Keratinocyte (primary cell): ENCODE data around the gene CCND1. TPM values are rescaled to one million over a fixed set of nuclear protein-coding genes. Genes with fewer than 3 reads are reported as not detected.
"Not testable (repeated sequence)": the region's sequence is repeated elsewhere in the genome, so short reads cannot be mapped to it uniquely, and the experiment has no call there.

Experiments
- DNase-seq: peaks from one replicate; pipeline ENCODE4 v3.0.0-alpha.2; 2011; ENCODE audit warnings: low read depth, missing footprints, low spot score
- FAIRE-seq: peaks from 2 replicates; lab custom pipeline; 2011; peaks lifted over from hg19 to GRCh38; lab: Jason Lieb, UNC
- H2AFZ ChIP-seq: 2 replicates; pipeline ENCODE4 v1.6.0; 2012; ENCODE audit warnings: low read length, control low read depth, inconsistent platforms; ENCODE audit not compliant: control insufficient read depth
- H3K27ac ChIP-seq: 2 replicates; pipeline ENCODE4 v1.5.1; 2011; ENCODE audit warnings: low read length; ENCODE audit not compliant: control insufficient read depth, insufficient read depth
- H3K27me3 ChIP-seq: 3 replicates; pipeline ENCODE4 v1.6.0; 2011; ENCODE audit warnings: low read length; ENCODE audit not compliant: control insufficient read depth, insufficient read depth; ENCODE audit errors: extremely low read depth
- H3K36me3 ChIP-seq, 2 experiments: 2 replicates in 1 of 2; 3 replicates in 1 of 2; pipeline ENCODE4 v1.5.1; 2011; ENCODE audit warnings: low read length in 2 of 2, mild to moderate bottlenecking in 1 of 2; ENCODE audit not compliant: control insufficient read depth in 2 of 2, insufficient read depth in 2 of 2; ENCODE audit errors: extremely low read depth in 1 of 2
- H3K4me1 ChIP-seq: 3 replicates; pipeline ENCODE4 v1.5.1; 2011; ENCODE audit warnings: low read length; ENCODE audit not compliant: control insufficient read depth, insufficient read depth; ENCODE audit errors: extremely low read depth
- H3K4me2 ChIP-seq: 3 replicates; pipeline ENCODE4 v1.6.0; 2011; ENCODE audit warnings: low read depth, low read length; ENCODE audit not compliant: control insufficient read depth, insufficient read depth; ENCODE audit errors: extremely low read depth
- H3K4me3 ChIP-seq, 3 experiments: fragments of 200-600 bp in 1 of 3; sonication (generic) in 1 of 3; 2 replicates in 2 of 3; 3 replicates in 1 of 3; pipeline ENCODE4 v1.5.1; 2011 to 2016; ENCODE audit warnings: low read length in 3 of 3, mild to moderate bottlenecking in 3 of 3, control low read depth in 2 of 3, inconsistent platforms in 1 of 3, low read depth in 1 of 3, mixed read lengths in 1 of 3, mixed run types in 1 of 3, moderate library complexity in 1 of 3; ENCODE audit not compliant: control insufficient read depth in 2 of 3, insufficient read depth in 2 of 3; ENCODE audit errors: extremely low read depth in 1 of 3
- H3K79me2 ChIP-seq: 2 replicates; pipeline ENCODE4 v1.6.0; 2012; ENCODE audit warnings: low read length; ENCODE audit not compliant: control insufficient read depth, insufficient read depth
- H3K9ac ChIP-seq: 3 replicates; pipeline ENCODE4 v1.6.0; 2011; ENCODE audit warnings: low read length; ENCODE audit not compliant: control insufficient read depth, insufficient read depth; ENCODE audit errors: extremely low read depth
- H3K9me1 ChIP-seq: 3 replicates; pipeline ENCODE4 v1.6.0; 2011; ENCODE audit warnings: low read length; ENCODE audit not compliant: control insufficient read depth, insufficient read depth; ENCODE audit errors: extremely low read depth
- H3K9me3 ChIP-seq: 2 replicates; pipeline ENCODE4 v1.5.1; 2012; ENCODE audit warnings: low read depth, low read length; ENCODE audit not compliant: control insufficient read depth
- H4K20me1 ChIP-seq: 3 replicates; pipeline ENCODE4 v1.6.0; 2011; ENCODE audit warnings: low read length; ENCODE audit not compliant: control insufficient read depth, insufficient read depth; ENCODE audit errors: extremely low read depth
- EZH2 ChIP-seq: IDR thresholded peaks from one replicate; pipeline ENCODE4 v1.6.1; 2012; ENCODE audit warnings: inconsistent platforms, mild to moderate bottlenecking, low read length, moderate library complexity
- dilution Hi-C: fragments of 300-500 bp; cut with MboI; formaldehyde crosslinking; loops from one replicate; pipeline ENCODE4 v1.7.0; 2020; ENCODE audit warnings: low sequenced_read_pairs; ENCODE audit not compliant: extremely low pct_ligation_motif_present
- polyA plus RNA-seq, 5 experiments: library from polyadenylated mRNA; depleted of rRNA in 3 of 5; stranded (reverse) in 3 of 5; stranded (forward) in 1 of 5; unstranded in 1 of 5; fragments of >200 nt; gene quantifications; 1 replicate in 1 of 5; 2 replicates in 3 of 5; 3 replicates in 1 of 5; pipeline versions ENCODE4 v1.2.1 to v1.2.3, GENCODE V29; 2011 to 2012; ENCODE audit warnings: missing spikeins in 2 of 5, low read depth in 1 of 5, low replicate concordance in 1 of 5
- TF ChIP-seq, protein P1 (sequence below), 3 experiments: IDR thresholded peaks in 1 of 3; conservative IDR thresholded peaks in 1 of 3; optimal IDR thresholded peaks in 1 of 3; 2 replicates in 2 of 3; 3 replicates in 1 of 3; pipeline versions ENCODE3 to v1.5.1; 2011; ENCODE audit warnings: low read length in 3 of 3, mild to moderate bottlenecking in 3 of 3, moderate library complexity in 2 of 3, control low read depth in 1 of 3, inconsistent platforms in 1 of 3; ENCODE audit not compliant: insufficient read depth in 2 of 3; ENCODE audit errors: extremely low read depth in 1 of 3

The CCND1 gene
- polyA plus RNA-seq, 1 donor (not counting 4 experiments of a cell fraction or from before 2014, with no cell fraction given) = 124 TPM

DNA sequence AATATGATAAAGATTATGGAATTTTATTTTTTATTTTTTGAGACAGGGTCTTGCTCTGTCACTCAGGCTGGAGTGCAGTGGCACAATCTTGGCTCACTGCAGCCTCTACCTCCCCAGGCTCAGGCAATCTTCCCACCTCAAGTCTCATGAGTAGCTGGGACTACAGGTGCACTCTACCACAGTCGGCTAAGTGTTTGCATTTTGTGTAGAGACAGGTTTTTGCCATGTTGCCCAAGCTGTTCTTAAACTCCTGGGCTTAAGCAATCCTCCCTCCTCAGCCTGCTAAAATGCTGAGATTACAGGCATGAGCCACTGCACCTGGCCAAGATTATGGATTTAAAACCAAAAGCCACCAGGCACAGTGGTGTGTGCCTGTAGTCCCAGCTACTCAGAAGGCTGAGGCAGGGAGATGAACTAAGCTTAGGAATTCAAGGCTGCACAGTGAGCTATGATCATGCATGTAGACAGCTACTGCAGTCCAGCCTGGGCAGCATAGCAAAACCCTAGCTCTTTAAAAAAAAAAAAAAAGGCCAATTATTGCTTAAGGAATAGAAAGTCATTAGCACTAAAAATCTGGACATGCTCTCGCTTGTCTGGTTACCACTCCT, 20.2 kb upstream of the CCND1 start:
- FAIRE-seq (no peak), DNase-seq (no peak)
- Histone ChIP-seq H3K4me2 (no peak overlapping the region), H3K27ac (no peak overlapping the region), H3K9ac (no peak overlapping the region), H4K20me1 (no peaks in the 10 kb centered on the region), H3K9me3 (no peaks in the 10 kb centered on the region), H3K79me2 (no peaks in the 10 kb centered on the region), H3K9me1 (no peaks in the 10 kb centered on the region), H2AFZ (no peak overlapping the region), H3K4me3 (no peak overlapping the region), H3K4me1 (no peaks in the 10 kb centered on the region), H3K36me3 (no peaks in the 10 kb centered on the region), H3K27me3 (no peaks in the 10 kb centered on the region)
- TF ChIP-seq, protein P1, sequence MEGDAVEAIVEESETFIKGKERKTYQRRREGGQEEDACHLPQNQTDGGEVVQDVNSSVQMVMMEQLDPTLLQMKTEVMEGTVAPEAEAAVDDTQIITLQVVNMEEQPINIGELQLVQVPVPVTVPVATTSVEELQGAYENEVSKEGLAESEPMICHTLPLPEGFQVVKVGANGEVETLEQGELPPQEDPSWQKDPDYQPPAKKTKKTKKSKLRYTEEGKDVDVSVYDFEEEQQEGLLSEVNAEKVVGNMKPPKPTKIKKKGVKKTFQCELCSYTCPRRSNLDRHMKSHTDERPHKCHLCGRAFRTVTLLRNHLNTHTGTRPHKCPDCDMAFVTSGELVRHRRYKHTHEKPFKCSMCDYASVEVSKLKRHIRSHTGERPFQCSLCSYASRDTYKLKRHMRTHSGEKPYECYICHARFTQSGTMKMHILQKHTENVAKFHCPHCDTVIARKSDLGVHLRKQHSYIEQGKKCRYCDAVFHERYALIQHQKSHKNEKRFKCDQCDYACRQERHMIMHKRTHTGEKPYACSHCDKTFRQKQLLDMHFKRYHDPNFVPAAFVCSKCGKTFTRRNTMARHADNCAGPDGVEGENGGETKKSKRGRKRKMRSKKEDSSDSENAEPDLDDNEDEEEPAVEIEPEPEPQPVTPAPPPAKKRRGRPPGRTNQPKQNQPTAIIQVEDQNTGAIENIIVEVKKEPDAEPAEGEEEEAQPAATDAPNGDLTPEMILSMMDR (optimal IDR thresholded peaks at IDR 0.05 in 1 of 3, IDR thresholded peaks at IDR 0.05 in 1 of 3, conservative IDR thresholded peaks at IDR 0.05 in 1 of 3; ENCODE audit: extremely low read depth in 1 of 3, insufficient read depth in 2 of 3, low read length in 3 of 3) = no peak
- no peak for TF ChIP-seq EZH2
- dilution Hi-C loops = no loop called here

DNA sequence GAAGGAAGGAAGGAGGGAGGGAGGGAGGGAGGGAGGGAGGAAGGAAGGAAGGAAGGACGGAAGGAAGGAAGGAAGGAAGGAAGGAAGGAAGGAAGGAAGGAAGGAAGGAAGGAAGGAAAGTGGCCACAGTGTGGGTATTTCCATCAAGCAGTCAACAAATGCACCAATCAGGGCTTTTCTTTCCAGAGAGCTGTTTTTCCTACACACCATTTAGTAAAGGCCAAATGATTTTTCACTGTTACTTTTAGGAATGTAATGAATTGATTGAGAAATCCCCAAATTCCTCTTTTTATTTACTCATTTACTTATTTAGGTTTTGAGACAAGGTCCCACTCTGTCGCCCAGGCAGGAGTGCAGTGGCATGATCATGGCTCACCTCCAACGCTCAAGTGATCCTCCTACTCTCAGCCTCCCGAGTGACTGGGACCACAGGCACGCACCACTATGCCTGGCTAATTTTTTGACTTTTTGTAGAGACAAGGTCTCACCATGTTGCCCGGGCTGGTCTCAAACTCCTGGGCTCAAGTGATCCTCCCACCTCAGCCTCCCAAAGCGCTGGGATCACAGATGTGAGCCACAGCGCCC, 18.8 kb upstream of the CCND1 start:
- H3K36me3 ChIP-seq, H3K4me2 ChIP-seq, H2AFZ ChIP-seq, H3K4me3 ChIP-seq, dilution Hi-C loops, H4K20me1 ChIP-seq, H3K27me3 ChIP-seq, H3K4me1 ChIP-seq, H3K9ac ChIP-seq, H3K79me2 ChIP-seq, H3K27ac ChIP-seq, H3K9me1 ChIP-seq, DNase-seq, FAIRE-seq, H3K9me3 ChIP-seq: not testable (repeated sequence)

DNA sequence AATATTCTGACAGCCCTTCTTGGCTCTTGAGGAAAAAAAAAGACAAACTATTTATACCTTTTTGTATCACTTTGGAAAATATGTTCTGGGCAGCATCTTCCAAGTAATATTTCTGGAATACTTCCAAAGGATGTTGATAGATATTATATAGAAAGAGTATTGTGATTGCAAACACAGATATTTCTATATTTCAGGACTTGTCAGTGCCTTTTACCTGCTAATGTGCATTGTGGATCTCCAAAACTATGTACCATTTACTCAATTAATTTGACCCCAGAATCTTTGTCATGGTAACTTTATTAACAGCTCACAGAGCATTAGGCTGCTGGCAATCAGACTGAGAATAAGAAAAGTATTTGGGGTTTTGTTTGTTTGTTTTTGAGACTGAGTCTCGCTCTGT, 16.7 kb upstream of the CCND1 start:
- no peaks in the 10 kb centered on the region for H3K27me3 ChIP-seq
- no peaks in the 10 kb centered on the region for H3K36me3 ChIP-seq
- no peaks in the 10 kb centered on the region for H4K20me1 ChIP-seq
- H3K9me3 ChIP-seq = no peaks in the 10 kb centered on the region
- DNase-seq = no peak
- no peak overlapping the region for H2AFZ ChIP-seq
- H3K27ac ChIP-seq = no peak overlapping the region
- no peaks in the 10 kb centered on the region for H3K9me1 ChIP-seq
- no peak overlapping the region for H3K4me3 ChIP-seq
- FAIRE-seq = no peak
- no peaks in the 10 kb centered on the region for H3K79me2 ChIP-seq
- no peaks in the 10 kb centered on the region for H3K4me1 ChIP-seq
- dilution Hi-C loops = no loop called here
- TF ChIP-seq, protein P1 (optimal IDR thresholded peaks at IDR 0.05 in 1 of 3, IDR thresholded peaks at IDR 0.05 in 1 of 3, conservative IDR thresholded peaks at IDR 0.05 in 1 of 3; ENCODE audit: extremely low read depth in 1 of 3, insufficient read depth in 2 of 3, low read length in 3 of 3) = no peak
- TF ChIP-seq EZH2 = no peak
- no peak overlapping the region for H3K4me2 ChIP-seq
- no peak overlapping the region for H3K9ac ChIP-seq
